SK-N-SH (cell line): ENCODE results near the gene CENPN.

Experiments used
- JUND ChIP-seq: IDR thresholded peaks from 2 replicates; pipeline ENCODE4 v1.4.0; 2012
- NFIC ChIP-seq: IDR thresholded peaks from 2 replicates; pipeline ENCODE4 v1.4.0; 2012; ENCODE audit warnings: borderline replicate concordance
- TF ChIP-seq, protein P1 (sequence below): IDR thresholded peaks from 2 replicates; pipeline ENCODE4 v1.4.0; 2012; ENCODE audit warnings: low read depth, borderline replicate concordance

DNA sequence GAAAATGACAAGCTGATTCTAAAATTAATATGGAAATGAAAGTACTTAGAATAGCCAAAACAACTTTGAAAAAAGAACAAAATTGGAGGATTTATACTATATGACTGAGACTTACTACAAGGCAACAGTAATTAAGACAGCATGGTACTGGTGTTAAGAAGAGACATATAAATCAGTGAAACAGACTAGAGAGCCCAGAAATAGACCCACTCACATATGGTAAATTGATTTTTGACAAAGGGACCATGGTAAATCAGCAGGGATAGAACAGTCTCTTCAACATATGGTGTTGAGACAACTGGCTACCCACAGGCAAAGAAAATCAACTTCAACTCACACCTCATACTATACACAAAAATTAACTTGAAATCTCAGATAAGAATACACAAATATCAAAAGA, 13.2 kb upstream of the CENPN start:
- TF ChIP-seq JUND, result no peak
- TF ChIP-seq NFIC, result no peak
- TF ChIP-seq, protein P1, sequence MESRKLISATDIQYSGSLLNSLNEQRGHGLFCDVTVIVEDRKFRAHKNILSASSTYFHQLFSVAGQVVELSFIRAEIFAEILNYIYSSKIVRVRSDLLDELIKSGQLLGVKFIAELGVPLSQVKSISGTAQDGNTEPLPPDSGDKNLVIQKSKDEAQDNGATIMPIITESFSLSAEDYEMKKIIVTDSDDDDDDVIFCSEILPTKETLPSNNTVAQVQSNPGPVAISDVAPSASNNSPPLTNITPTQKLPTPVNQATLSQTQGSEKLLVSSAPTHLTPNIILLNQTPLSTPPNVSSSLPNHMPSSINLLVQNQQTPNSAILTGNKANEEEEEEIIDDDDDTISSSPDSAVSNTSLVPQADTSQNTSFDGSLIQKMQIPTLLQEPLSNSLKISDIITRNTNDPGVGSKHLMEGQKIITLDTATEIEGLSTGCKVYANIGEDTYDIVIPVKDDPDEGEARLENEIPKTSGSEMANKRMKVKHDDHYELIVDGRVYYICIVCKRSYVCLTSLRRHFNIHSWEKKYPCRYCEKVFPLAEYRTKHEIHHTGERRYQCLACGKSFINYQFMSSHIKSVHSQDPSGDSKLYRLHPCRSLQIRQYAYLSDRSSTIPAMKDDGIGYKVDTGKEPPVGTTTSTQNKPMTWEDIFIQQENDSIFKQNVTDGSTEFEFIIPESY, result no peak
